GM19463 (cell line): ENCODE results near the gene PRELP.

ENCODE experiments used
- ATAC-seq: cut with Tn5 transposase; IDR thresholded peaks from one replicate; pipeline ENCODE4 v1.9.1; 2021; ENCODE audit warnings: mild to moderate bottlenecking, moderate library complexity; ENCODE audit not compliant: unreplicated experiment

Gene PRELP

GRCh38 chr1:203476216-203476814 lies 709 bp downstream of the PRELP start:
- ATAC-seq: no peak

DNA sequence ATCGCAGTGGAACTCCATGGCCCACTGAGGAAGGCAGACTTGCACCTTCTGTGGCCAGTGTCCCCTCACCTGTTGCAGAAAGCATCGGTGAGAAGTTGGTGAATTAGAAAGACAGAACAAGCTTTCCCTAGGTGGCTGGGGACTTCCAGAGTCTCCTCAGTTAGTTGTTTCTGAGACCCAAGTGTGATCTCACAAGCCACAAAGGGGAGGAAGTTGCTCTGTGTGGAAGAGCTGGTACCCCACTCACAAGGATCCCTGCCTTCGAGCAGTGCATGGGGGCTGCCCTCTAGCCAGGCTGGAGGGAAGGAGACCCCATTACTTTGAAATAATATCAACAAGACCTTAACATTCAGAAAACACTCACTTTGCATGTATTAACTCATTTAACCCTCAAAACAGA lies 2.1 kb downstream of the PRELP start:
- ATAC-seq: no peak

GRCh38 chr1:203478231-203478630 lies 2.6 kb downstream of the PRELP start:
- ATAC-seq: no peak

- ATAC-seq: no peak
Observed at GRCh38 chr1:203478986-203479385, 3.4 kb downstream of the PRELP start.

- ATAC-seq: no peak
Observed at GRCh38 chr1:203479646-203480045, 4.0 kb downstream of the PRELP start.

DNA sequence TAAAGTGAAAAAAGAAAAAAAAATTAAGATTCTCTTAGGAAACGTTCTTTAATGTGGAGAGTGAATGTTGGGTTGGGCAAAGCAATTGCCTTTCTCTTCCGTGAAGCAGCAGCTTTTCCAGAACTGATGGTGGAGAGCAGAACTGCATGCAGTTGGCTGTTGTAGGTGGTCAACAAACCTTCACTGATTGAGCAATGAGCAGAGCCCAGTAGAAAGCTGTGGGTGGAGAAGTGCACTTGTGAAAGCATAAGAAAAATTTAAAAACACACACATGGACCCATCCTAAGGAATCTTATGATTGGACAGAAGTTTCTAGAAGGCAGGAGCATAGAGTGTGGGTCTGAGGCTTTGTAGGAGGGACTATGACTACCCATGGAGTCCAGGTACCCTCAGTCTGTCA lies 4.5 kb downstream of the PRELP start:
- no peak for ATAC-seq

DNA sequence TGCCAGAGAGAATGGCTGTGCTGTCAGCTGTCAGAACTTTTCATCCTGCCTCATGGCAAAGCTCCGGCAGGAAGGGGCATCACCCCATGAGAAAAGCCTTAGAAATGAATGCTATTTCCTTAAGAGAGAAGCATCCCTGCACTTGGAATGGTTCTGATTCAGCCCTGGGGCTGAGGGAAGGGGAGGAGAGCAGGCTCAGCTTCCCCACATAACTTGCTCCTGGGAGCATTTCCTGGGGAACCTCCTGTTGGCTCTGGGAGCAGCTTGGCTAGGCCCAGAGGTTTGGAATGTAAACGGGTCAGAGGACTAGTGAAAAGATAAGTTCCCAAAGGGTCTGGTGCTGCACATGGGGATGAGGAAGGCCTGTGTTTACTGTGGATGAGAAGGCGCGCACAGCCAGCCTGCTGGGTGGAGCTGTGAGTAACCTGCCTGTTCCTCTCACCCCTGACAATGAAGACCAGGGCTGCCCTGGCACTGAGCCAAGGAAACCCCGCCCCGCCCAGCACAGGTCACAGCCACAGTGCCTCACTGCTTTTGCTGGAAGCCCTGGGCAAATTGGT lies 5.0 kb downstream of the PRELP start:
- no peak for ATAC-seq

GRCh38 chr1:203481196-203481595 lies 5.6 kb downstream of the PRELP start:
- no peak for ATAC-seq

GRCh38 chr1:203486618-203487370 lies 11.2 kb downstream of the PRELP start:
- no peak for ATAC-seq

DNA sequence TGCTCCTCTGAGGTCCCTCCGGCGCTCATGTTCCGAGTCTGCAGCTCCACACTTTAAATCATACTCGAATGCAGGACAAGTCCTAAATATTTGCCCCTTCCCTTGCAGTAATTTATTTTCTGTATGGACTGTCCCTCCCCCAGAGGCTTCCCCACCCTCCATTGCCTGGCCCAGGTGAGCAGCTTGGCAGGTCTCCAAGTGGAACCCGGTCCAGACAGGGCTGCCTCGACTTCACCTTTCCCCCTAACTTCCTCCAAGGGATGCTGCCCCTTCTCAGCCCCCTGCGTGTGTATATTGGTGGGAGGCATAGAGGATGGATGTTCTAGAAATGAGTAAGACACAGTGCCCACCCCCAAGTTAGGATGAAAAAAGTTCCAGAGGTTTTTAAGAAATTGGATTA lies 12.9 kb downstream of the PRELP start:
- no peak for ATAC-seq

DNA sequence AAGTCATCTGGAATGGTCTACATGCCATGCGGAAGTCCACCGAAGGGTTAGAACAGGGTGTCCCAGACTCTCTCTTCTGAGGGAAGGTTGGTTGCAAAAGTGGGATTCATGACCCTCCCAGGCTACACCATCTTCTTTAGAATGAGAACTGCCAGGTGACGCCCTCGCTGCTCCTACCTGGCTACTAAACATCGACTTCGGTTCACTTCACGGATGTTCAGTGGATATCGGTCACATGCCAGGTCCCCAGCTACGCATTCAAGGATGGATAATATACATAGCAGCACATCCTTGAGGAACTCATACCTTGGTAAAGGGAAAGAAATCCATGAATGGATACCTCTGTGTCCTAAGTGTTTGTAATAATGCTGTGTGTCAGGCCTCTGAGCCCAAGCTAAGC lies 15.0 kb downstream of the PRELP start:
- no peak for ATAC-seq

DNA sequence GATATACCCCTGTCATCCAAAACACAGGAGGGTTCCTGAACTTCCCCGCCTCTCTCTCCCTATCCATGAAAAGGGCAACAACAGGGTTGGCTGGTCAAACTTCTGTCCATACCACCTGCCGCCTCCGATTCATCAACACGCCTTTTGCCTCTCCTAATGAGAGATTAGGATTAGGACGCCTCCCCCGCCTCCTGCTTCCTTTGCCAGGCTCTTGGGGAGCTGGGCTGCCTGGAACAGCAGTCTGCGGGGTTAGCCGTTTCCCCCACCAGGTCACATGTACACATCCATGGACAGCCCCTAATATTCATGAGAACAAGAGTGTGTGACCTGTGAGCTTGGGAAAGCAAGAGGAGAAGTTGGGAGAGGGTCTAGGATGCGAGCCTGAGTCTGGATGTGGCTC lies 16.1 kb downstream of the PRELP start:
- ATAC-seq: no peak

DNA sequence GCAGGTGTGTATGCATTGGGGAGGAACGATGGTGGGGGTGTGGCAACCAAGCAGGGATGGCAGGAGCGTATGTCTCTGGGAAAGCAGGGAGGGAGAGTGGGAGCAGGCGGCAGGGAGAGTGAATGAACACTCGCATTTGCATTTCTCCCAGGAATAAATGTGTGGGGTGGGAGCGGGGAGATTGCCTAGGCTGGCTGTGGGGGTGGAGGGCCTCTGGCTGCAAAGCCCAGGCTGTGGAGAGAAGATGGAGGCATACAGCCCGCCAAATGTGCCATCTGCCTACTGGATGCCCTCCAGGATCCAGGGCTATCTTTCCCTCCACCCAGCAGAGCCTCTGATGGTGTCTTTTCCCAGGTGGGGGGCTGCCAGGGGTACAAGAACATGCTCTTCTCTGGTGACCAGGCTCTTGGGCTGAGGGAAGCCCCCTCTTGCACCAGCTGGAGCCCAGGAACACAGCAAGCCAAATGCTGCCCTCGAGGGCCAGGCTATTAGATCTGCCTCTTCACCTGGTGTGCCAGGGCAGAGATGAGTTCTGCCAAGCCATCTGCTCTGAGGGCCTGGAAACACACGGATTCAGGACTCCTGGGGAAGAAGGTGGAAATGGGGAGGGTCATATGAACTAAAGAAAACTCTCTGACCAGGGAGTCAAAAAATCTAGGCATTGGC lies 16.6 kb downstream of the PRELP start:
- no peak for ATAC-seq

DNA sequence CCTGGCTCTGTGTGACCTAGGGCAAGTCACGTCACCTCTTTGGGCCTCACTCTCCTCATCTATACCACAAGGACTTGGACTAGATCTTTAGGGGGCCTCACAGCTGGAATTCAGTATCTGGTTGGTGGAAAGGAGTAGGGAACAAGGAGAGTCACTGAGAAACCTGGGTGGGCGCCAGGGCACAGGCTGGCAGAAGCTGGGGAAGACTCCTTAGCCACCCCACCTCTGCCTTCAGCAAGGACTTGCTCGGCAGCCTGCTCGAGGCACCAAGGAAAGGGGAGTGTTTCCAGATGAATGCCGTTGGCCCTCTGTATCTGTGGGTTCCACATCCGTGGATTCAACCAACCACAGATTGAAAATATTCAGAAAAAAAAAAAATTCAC lies 17.1 kb downstream of the PRELP start:
- no peak for ATAC-seq

DNA sequence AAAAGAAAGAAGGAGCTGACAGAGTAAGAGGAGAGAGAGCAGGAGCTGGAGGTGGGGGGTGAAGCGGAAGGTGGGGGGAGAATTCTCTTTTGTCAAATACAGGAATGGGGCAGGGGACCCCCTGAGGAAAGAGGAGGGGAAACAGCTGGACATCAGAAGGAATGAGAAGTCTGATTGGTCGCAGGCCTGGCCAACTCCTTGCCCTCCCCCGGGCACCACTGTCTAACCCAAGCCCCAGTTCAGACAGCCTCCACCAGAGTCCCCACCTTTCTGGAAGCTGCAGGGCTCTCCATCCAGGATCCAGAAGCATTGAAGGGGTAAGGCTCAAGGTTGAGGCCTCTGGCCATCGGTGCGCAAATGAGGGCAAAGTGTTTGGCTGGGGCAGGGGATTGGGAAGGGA lies 18.3 kb downstream of the PRELP start, which contains the start of gene OPTC:
OPTC (plus strand) TSS at position 253 of the 400 bp plus-strand sequence. CDS start 1,853 bp downstream, outside the sequence.
- no peak for ATAC-seq

GRCh38 chr1:203495845-203496244 lies 20.2 kb downstream of the PRELP start:
- ATAC-seq: no peak

GRCh38 chr1:203497269-203497777 lies 21.7 kb downstream of the PRELP start:
- no peak for ATAC-seq

DNA sequence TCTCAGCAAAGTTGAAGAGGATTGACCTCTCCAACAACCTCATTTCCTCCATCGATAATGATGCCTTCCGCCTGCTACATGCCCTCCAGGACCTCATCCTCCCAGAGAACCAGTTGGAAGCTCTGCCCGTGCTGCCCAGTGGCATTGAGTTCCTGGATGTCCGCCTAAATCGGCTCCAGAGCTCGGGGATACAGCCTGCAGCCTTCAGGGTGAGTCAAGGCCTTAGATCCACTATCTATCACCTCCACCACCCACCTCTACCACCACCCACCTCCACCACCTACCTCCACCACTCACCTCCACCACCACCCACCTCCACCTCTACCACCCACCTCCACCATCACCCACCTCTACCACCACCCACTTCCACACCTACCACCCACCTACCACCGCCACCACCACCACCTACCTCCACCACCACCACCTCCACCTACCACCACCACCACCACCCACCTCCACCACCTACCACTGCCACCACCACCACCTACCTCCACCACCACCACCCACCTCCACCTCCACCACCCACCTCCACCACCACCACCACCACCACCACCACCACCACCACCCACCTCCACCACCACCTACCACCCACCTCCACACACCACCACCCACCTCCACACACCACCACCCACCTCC lies 24.2 kb downstream of the PRELP start:
- no peak for ATAC-seq

- ATAC-seq: no peak
Observed at GRCh38 chr1:203500279-203500678, 24.7 kb downstream of the PRELP start.

DNA sequence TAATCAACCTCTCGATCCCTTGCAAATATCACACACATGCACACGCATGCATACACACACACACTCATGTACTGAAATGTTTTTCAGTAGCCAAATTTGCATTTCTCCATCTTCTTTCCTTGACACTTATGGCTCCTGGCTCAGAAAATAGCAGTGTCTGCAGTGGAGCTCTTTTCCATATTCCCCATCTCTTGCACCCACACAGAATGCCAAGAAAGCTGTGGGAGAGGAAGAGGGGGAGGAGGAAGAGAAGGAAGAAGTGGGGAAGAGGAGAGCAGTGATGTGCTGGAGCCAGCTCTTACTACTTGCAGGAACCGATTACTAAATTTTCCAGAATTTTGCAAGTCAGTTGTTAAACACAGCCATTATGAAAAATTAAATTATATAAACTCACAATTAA lies 28.2 kb downstream of the PRELP start:
- no peak for ATAC-seq
